ENCODE results near the gene MTERF2. TPM values are rescaled to one million over a fixed set of nuclear protein-coding genes. Genes with fewer than 3 reads are reported as not detected.

The MTERF2 gene, protein sequence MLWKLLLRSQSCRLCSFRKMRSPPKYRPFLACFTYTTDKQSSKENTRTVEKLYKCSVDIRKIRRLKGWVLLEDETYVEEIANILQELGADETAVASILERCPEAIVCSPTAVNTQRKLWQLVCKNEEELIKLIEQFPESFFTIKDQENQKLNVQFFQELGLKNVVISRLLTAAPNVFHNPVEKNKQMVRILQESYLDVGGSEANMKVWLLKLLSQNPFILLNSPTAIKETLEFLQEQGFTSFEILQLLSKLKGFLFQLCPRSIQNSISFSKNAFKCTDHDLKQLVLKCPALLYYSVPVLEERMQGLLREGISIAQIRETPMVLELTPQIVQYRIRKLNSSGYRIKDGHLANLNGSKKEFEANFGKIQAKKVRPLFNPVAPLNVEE
- polyA plus RNA-seq (2013, experiment 1 of 2), result 6.8 TPM
- 6.8 TPM for polyA plus RNA-seq (2013, experiment 2 of 2)

GRCh38 chr12:106986625-106987389 is at the start of gene MTERF2:
TSS of gene MTERF2 (minus strand) at chr12:106987146. CDS start at chr12:106978714, 8,432 bp downstream.
- Histone ChIP-seq H3K18ac (ENCODE audit: low read length) (peak within 1 kb of the TSS; percentile 91), H3K79me2 (ENCODE audit: control insufficient read depth, insufficient read depth, low read length) (no peaks in the 10 kb centered on the region), H3K23ac (ENCODE audit: low read length) (no peak within 1 kb of the TSS), H2BK5ac (ENCODE audit: low read length) (no peak within 1 kb of the TSS), H3K56ac (ENCODE audit: low read length) (peak within 1 kb of the TSS; percentile 88), H3K4me2 (ENCODE audit: low read length) (peak within 1 kb of the TSS; percentile 81), H2AK5ac (ENCODE audit: low read length) (no peak within 1 kb of the TSS), H3K36me3 (ENCODE audit: control insufficient read depth, insufficient read depth, low read length) (no peaks in the 10 kb centered on the region), H4K5ac (ENCODE audit: low read length) (no peak within 1 kb of the TSS), H2BK120ac (ENCODE audit: low read depth, low read length) (no peak within 1 kb of the TSS), H3K4me1 (ENCODE audit: control insufficient read depth, low read depth, low read length) (peaks cover 3% of the 10 kb centered on the region), H3K27me3 (ENCODE audit: insufficient read depth, low read length, poor library complexity) (no peaks in the 10 kb centered on the region), H3K27ac (ENCODE audit: low read depth, low read length) (peak within 1 kb of the TSS; percentile 43), H3K79me1 (ENCODE audit: low read length) (peaks cover 2% of the 10 kb centered on the region), H3K4ac (ENCODE audit: low read depth, low read length) (peak within 1 kb of the TSS; percentile 43), H4K8ac (ENCODE audit: low read depth, low read length) (no peak within 1 kb of the TSS), H3K4me3 (ENCODE audit: low read length) (peak within 1 kb of the TSS; percentile 69), H3K9ac (ENCODE audit: low read length) (peak within 1 kb of the TSS; percentile 79), H2BK15ac (replicated peaks; ENCODE audit: low read depth) (no peak within 1 kb of the TSS)
- no CpG with 5 or more reads among the region's 50 CpGs for WGBS (ENCODE audit: extremely low coverage, insufficient coverage, low lambda C conversion rate)
- peak; percentile 99 for DNase-seq

DNA sequence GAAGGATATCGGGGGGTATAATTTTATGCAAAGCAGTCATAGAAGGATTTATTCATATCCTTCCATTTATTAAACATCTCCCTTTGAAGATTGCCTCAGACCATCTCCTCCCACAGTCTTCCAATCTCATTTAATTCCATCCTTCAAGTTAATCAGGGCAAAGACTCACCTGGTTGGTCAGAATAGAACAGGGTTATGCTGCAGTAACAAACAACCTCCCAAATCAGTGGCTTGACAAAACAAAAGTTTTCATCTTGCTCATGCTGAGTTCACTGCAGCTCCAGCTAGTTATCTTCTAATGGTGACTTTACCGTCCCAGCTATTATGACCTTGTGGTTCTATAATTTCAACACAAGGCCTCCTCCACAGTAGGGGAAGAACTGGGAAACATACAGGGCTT is 48.8 kb upstream of the MTERF2 start:
- no CpG with 5 or more reads among the region's 2 CpGs for WGBS (ENCODE audit: extremely low coverage, insufficient coverage, low lambda C conversion rate)
- Histone ChIP-seq H3K4me1 (ENCODE audit: control insufficient read depth, low read depth, low read length) (no peaks in the 10 kb centered on the region), H2BK120ac (ENCODE audit: low read depth, low read length) (no peak overlapping the region), H3K27ac (ENCODE audit: low read depth, low read length) (no peak overlapping the region), H3K4ac (ENCODE audit: low read depth, low read length) (no peak overlapping the region), H3K36me3 (ENCODE audit: control insufficient read depth, insufficient read depth, low read length) (no peaks in the 10 kb centered on the region), H3K56ac (ENCODE audit: low read length) (no peak overlapping the region), H3K23ac (ENCODE audit: low read length) (no peak overlapping the region), H3K9ac (ENCODE audit: low read length) (no peak overlapping the region), H3K79me1 (ENCODE audit: low read length) (peaks cover 5% of the 10 kb centered on the region), H3K18ac (ENCODE audit: low read length) (no peak overlapping the region), H3K79me2 (ENCODE audit: control insufficient read depth, insufficient read depth, low read length) (peaks cover 3% of the 10 kb centered on the region), H3K27me3 (ENCODE audit: insufficient read depth, low read length, poor library complexity) (no peaks in the 10 kb centered on the region), H2AK5ac (ENCODE audit: low read length) (no peak overlapping the region), H2BK15ac (replicated peaks; ENCODE audit: low read depth) (no peak overlapping the region), H4K8ac (ENCODE audit: low read depth, low read length) (no peak overlapping the region), H3K4me2 (ENCODE audit: low read length) (no peak overlapping the region), H2BK5ac (ENCODE audit: low read length) (no peak overlapping the region), H4K5ac (ENCODE audit: low read length) (no peak overlapping the region), H3K4me3 (ENCODE audit: low read length) (no peak overlapping the region)
- DNase-seq, result no peak

DNA sequence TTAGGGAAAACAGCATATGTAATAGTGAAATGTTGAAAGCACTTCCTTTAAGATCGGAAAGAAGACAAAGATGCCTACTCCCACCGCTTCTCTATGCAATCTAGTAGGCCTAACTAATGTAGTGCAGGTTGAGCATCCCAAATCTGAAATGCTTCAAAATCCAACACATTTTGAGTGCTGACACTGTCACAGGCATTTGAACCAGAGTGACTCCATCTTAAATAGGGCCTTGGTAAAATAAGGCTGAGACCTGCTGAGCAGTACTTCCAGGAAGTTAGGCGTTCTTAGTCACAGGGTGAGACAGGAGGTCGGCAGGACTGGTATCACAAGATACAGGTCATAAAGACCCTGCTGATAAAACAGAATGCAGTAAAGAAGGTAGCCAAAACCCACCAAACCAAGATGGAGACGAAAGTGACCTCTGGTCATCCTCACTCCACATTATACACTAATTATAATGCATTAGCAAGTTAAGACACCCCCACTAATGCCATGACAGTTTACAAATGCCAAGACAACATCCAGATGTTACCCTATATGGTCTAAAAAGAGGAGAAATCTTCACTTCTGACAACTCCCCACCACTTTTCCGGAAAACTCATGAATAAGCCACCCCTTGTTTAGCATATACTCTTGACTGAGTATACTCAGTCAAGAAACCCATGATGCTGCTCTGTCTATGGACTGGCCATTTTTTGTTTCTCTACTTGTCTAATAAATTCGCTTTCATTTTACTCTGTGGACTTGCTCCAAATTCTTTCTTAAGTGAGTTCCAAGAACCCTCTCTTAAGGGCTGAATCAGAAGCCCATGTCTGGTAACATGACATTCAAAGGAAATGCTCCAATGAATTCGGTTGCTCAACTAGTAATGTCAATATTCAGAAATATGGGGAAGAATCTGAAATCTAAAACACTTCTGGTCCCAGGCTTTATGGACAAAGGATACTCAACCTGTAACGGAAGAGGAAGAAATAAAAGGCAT is 47.1 kb upstream of the MTERF2 start:
- Histone ChIP-seq H3K27ac (ENCODE audit: low read depth, low read length) (no peak overlapping the region), H3K23ac (ENCODE audit: low read length) (no peak overlapping the region), H2BK5ac (ENCODE audit: low read length) (no peak overlapping the region), H3K4me2 (ENCODE audit: low read length) (no peak overlapping the region), H3K79me1 (ENCODE audit: low read length) (peaks cover 5% of the 10 kb centered on the region), H3K36me3 (ENCODE audit: control insufficient read depth, insufficient read depth, low read length) (no peaks in the 10 kb centered on the region), H2BK15ac (replicated peaks; ENCODE audit: low read depth) (no peak overlapping the region), H2AK5ac (ENCODE audit: low read length) (no peak overlapping the region), H4K5ac (ENCODE audit: low read length) (no peak overlapping the region), H3K9ac (ENCODE audit: low read length) (no peak overlapping the region), H3K79me2 (ENCODE audit: control insufficient read depth, insufficient read depth, low read length) (peaks cover 3% of the 10 kb centered on the region), H3K4ac (ENCODE audit: low read depth, low read length) (no peak overlapping the region), H3K27me3 (ENCODE audit: insufficient read depth, low read length, poor library complexity) (no peaks in the 10 kb centered on the region), H3K18ac (ENCODE audit: low read length) (no peak overlapping the region), H2BK120ac (ENCODE audit: low read depth, low read length) (no peak overlapping the region), H3K4me1 (ENCODE audit: control insufficient read depth, low read depth, low read length) (no peaks in the 10 kb centered on the region), H3K56ac (ENCODE audit: low read length) (no peak overlapping the region), H3K4me3 (ENCODE audit: low read length) (no peak overlapping the region), H4K8ac (ENCODE audit: low read depth, low read length) (no peak overlapping the region)
- WGBS (ENCODE audit: extremely low coverage, insufficient coverage, low lambda C conversion rate), result no CpG with 5 or more reads among the region's 9 CpGs
- no peak for DNase-seq

- no peak overlapping the region for H4K5ac ChIP-seq (ENCODE audit: low read length)
- no peak overlapping the region for H4K8ac ChIP-seq (ENCODE audit: low read depth, low read length)
- H3K4me1 ChIP-seq (ENCODE audit: control insufficient read depth, low read depth, low read length), result no peaks in the 10 kb centered on the region
- WGBS (ENCODE audit: extremely low coverage, insufficient coverage, low lambda C conversion rate), result no CpG with 5 or more reads among the region's 7 CpGs
- peaks cover 3% of the 10 kb centered on the region for H3K79me2 ChIP-seq (ENCODE audit: control insufficient read depth, insufficient read depth, low read length)
- H3K9ac ChIP-seq (ENCODE audit: low read length), result no peak overlapping the region
- H2BK5ac ChIP-seq (ENCODE audit: low read length), result no peak overlapping the region
- no peaks in the 10 kb centered on the region for H3K27me3 ChIP-seq (ENCODE audit: insufficient read depth, low read length, poor library complexity)
- no peaks in the 10 kb centered on the region for H3K36me3 ChIP-seq (ENCODE audit: control insufficient read depth, insufficient read depth, low read length)
- H3K4me3 ChIP-seq (ENCODE audit: low read length), result no peak overlapping the region
- H3K4ac ChIP-seq (ENCODE audit: low read depth, low read length), result no peak overlapping the region
- no peak overlapping the region for H2AK5ac ChIP-seq (ENCODE audit: low read length)
- H3K27ac ChIP-seq (ENCODE audit: low read depth, low read length), result no peak overlapping the region
- no peak overlapping the region for H2BK120ac ChIP-seq (ENCODE audit: low read depth, low read length)
- H3K79me1 ChIP-seq (ENCODE audit: low read length), result peaks cover 7% of the 10 kb centered on the region
- no peak overlapping the region for H3K4me2 ChIP-seq (ENCODE audit: low read length)
- no peak overlapping the region for H3K56ac ChIP-seq (ENCODE audit: low read length)
- DNase-seq, result peak; percentile 6
- H3K23ac ChIP-seq (ENCODE audit: low read length), result no peak overlapping the region
- no peak overlapping the region for H2BK15ac ChIP-seq (replicated peaks; ENCODE audit: low read depth)
- no peak overlapping the region for H3K18ac ChIP-seq (ENCODE audit: low read length)
Observed at GRCh38 chr12:107032266-107032665, 45.3 kb upstream of the MTERF2 start.

DNA sequence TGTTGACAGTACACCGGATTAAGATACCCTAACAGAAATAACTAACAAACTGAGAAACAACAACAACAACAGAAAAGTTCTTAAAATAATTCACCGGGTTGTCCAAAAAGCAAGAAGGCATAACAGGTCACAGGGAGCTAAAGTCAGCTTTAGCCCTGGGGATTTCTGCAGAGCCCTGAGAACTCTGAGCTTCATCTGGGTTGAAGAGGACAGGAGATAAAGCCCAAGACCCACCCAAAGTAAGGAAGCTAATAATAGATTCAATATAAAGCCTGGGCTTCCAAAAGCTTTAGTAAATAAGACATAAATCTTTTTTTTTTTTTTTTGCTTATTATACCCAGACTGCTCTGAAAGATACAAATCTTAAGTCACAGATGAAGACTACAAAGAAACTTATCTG is 44.1 kb upstream of the MTERF2 start:
- H2BK5ac ChIP-seq (ENCODE audit: low read length), result no peak overlapping the region
- no CpG with 5 or more reads among the region's 2 CpGs for WGBS (ENCODE audit: extremely low coverage, insufficient coverage, low lambda C conversion rate)

More for the DNA sequence above, 44.1 kb upstream of the MTERF2 start:
- Histone ChIP-seq H3K27me3 (ENCODE audit: insufficient read depth, low read length, poor library complexity) (no peaks in the 10 kb centered on the region), H2AK5ac (ENCODE audit: low read length) (no peak overlapping the region), H3K4me2 (ENCODE audit: low read length) (no peak overlapping the region), H3K36me3 (ENCODE audit: control insufficient read depth, insufficient read depth, low read length) (no peaks in the 10 kb centered on the region), H3K4ac (ENCODE audit: low read depth, low read length) (no peak overlapping the region), H3K79me1 (ENCODE audit: low read length) (peaks cover 7% of the 10 kb centered on the region), H4K5ac (ENCODE audit: low read length) (no peak overlapping the region), H3K56ac (ENCODE audit: low read length) (no peak overlapping the region), H3K4me3 (ENCODE audit: low read length) (no peak overlapping the region), H3K9ac (ENCODE audit: low read length) (no peak overlapping the region), H3K27ac (ENCODE audit: low read depth, low read length) (no peak overlapping the region), H3K79me2 (ENCODE audit: control insufficient read depth, insufficient read depth, low read length) (peaks cover 3% of the 10 kb centered on the region), H2BK120ac (ENCODE audit: low read depth, low read length) (no peak overlapping the region), H3K18ac (ENCODE audit: low read length) (no peak overlapping the region), H2BK15ac (replicated peaks; ENCODE audit: low read depth) (no peak overlapping the region), H4K8ac (ENCODE audit: low read depth, low read length) (no peak overlapping the region), H3K4me1 (ENCODE audit: control insufficient read depth, low read depth, low read length) (no peaks in the 10 kb centered on the region), H3K23ac (ENCODE audit: low read length) (no peak overlapping the region)
- no peak for DNase-seq
